RKO (cell line): ENCODE results near the gene PARK7.
"Not testable (repeated sequence)": the region's sequence is repeated elsewhere in the genome, so short reads cannot be mapped to it uniquely, and the experiment has no call there.

ENCODE experiments used
- DNase-seq: peaks from one replicate; pipeline ENCODE4 v3.0.0-alpha.2; 2016; ENCODE audit warnings: low spot score

PARK7 gene

GRCh38 chr1:7943251-7943650 lies 18.3 kb upstream of the PARK7 start:
- no peak for DNase-seq

- peak; percentile 83 for DNase-seq
Observed at GRCh38 chr1:7948960-7949359, 12.6 kb upstream of the PARK7 start.

GRCh38 chr1:7952791-7953190 lies 8.7 kb upstream of the PARK7 start:
- not testable (repeated sequence) for DNase-seq

GRCh38 chr1:7953850-7954609 lies 7.5 kb upstream of the PARK7 start:
- peak; percentile 95 for DNase-seq

DNA sequence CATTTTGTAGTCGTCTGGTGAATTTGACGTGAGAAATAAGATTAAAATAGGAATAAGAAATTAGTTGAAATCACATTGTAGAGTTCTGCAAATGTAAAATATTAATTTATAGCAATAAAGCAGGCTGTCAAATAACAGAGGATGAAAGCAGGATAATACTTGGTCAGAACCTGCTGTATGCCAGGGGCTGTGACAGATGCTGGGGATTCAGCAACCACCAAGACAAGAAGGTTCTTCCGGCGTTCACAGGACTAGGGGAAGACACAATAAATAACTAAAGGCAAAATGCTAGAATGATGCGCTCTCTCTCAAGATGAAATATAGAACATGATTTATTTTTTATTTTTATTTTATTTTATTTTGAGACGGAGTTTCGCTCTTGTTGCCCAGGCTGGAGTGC lies 6.8 kb upstream of the PARK7 start:
- no peak for DNase-seq

- peak; percentile 65 for DNase-seq
Observed at GRCh38 chr1:7956218-7957032, 5.1 kb upstream of the PARK7 start.

- DNase-seq, result no peak
Observed at GRCh38 chr1:7960165-7960564, 1.3 kb upstream of the PARK7 start.

GRCh38 chr1:7960867-7961215 lies 670 bp upstream of the PARK7 start:
- DNase-seq, result no peak

GRCh38 chr1:7962014-7962335 lies 464 bp downstream of the PARK7 start:
- no peak for DNase-seq

DNA sequence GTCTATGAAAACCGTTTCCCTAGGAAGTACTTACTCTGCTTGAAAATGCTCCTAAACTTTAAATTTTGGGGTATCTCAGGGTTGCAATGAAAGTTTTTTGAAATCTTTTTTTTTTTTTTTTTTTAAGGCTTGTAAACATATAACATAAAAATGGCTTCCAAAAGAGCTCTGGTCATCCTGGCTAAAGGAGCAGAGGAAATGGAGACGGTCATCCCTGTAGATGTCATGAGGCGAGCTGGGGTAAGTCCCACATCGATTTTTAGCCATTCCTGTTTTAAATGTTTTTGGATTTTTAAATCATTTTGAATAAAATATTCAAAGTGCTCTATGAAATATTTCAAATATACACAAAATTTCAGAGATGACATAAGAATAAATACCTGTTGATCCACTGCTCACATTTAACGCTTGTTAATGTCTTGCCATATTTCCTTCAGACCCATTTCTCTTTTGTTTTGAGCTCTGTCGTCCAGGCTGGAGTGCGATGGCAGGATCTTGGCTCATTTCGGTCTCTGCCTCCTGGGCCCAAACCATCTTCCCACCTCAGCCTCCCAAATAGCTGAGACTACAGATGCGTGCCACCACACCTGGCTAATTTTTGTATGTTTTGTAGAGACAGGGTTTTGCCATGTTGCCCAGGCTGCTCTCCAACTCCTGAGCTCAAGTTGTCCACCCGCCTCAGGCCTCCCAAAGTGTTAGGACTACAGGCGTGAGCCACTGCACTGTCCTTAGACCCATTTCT lies 1.3 kb downstream of the PARK7 start:
- peak; percentile 57 for DNase-seq

DNA sequence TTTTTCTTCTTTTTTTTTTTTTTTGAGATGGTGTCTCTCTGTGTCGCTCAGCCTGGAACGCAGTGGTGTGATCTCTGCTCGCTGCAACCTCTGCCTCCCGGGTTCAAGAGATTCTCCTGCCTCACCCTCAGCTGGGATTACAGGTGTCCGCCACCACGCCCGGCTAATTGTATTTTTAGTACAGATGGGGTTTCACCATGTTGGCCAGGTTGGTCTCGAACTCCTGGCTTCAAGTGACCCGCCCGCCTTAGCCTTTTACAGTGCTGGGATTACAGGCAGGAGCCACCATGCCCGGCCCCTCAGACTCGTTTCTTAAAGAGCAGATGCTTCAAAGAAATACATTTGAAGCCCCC lies 1.8 kb downstream of the PARK7 start:
- DNase-seq, result not testable (repeated sequence)

DNA sequence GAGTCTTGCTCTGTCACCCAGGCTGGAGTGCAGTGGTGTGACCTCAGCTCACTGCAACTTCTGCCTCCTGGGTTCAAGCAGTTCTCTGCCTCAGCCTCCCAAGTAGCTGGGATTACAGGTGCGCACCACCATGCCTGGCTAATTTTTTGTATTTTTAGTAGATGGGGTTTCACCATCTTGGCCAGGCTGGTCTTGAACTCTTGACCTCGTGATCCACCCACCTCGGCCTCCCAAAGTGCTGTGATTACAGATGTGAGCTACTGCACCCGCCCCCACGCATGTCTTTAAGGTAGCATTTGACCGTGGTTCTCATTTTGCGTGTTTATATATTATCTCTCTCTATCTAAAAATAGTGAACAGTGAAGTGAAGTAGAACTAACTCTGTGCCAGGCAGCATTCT lies 2.3 kb downstream of the PARK7 start:
- DNase-seq, result not testable (repeated sequence)

- DNase-seq, result no peak
Observed at GRCh38 chr1:7964476-7964875, 3.0 kb downstream of the PARK7 start.

DNA sequence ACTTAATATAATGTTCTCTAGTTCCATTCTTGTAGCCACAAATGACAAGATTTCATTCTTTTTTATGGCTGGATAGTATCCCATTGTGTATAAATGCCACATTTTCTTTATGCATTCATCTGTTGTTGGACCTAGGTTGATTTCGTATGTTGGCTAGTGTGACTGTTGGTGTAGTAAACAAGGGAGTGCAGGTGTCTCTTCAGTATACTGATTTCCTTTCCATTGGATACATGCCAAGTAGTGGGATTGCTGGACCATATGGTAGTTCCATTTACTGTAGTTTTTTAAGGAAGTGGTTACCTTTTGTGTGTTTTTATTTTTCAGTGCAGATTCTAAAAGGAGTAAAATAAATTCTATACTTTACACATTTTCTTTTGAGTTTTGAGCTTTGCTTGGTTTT lies 5.7 kb downstream of the PARK7 start:
- no peak for DNase-seq

DNA sequence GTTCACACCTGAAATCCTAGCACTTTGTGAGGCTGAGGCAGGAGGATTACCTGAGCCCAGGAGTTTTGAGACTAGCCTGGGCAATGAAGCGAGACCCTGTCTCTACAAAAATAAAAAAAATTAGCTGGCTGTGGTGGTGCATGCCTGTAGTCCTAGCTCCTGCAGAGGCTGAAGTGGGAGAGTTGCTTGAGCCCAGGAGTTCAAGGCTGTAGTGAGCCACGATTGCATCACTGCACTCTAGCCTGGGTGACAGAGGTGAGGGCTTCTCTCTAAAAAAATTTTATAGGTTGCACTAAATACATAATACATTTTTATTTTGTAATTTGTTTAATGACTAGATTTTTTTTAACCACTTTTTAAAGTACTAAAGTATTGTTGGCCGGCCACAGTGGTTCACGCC lies 6.1 kb downstream of the PARK7 start:
- DNase-seq, result no peak

DNA sequence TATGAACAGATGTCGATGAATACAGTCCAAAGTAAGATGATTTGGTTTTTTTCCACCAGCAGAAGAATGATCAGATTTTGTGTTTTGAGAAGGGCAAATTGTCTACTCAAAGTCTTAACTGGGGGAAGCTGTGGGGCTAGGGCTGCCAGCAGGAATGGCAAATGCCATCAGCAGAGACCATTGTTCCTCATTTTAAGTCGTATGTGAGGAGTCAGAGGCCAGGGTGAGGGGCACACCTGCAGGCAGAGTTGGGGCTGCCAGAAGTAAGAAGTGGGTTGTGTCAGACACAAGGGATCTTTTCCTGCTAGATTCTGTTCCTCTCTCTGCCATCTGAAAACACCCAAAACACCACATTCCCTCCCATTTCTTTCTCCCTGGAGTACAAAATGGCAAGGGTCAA lies 8.7 kb downstream of the PARK7 start:
- DNase-seq, result no peak

DNA sequence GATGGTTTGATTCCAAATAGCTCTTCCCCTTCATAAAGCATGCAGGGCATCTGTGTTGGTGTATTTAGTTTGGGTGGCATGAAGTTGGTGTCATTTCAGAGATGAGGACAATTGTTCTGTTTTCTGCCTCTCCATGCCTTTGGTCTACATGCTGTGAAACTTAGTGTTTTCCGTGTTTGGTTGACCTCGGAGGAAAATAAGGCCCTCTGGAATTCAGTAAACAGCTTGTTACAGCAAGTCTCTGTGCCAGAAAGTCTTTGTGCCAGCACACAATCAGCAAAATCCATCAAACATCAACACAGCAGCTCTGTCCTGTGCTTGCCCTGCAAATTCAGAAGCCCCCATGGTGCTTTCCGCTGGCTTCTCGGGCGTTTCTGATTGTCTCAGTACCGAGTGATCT lies 9.5 kb downstream of the PARK7 start:
- DNase-seq, result no peak

DNA sequence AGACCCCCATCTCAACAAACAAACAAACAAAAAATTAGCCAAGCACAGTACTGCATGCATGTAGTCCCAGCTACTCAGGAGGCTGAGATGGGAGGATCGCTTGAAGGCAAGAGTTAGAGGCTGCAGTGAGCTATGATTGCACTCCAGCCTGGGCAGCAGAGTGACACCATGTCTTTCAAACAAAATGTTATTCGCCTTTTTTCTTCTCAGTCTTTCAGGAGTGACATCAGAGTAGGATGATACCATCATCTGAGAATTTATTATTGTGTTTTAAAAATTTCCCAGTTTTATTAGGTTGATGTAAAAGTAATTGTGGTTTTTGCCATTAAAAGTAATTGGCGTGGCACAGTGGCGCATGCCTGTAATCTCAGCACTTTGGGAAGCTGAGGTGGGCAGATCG lies 10.8 kb downstream of the PARK7 start:
- no peak for DNase-seq

DNA sequence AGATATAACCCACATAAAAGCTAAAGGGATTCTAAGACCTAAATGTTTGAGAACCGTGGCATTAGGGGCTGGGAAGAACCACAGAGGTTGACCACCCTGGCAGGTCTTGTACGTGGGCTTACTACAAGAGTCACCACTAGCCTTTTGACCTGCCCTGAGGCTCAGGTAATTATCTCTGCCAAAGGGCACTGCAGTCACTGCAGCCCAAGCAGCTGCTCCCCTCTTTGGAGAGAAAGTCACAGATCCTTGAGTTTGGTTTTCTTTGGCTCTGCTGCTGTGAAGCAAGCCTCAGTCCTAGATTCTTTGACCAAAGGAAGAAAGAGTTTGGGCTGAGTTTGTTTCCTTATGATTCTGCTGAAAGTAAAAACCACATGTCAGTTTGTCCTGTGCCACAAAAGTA lies 11.6 kb downstream of the PARK7 start:
- no peak for DNase-seq

GRCh38 chr1:7975212-7975865 lies 13.8 kb downstream of the PARK7 start:
- peak; percentile 84 for DNase-seq

- DNase-seq, result no peak
Observed at GRCh38 chr1:7980984-7981383, 19.5 kb downstream of the PARK7 start.

DNA sequence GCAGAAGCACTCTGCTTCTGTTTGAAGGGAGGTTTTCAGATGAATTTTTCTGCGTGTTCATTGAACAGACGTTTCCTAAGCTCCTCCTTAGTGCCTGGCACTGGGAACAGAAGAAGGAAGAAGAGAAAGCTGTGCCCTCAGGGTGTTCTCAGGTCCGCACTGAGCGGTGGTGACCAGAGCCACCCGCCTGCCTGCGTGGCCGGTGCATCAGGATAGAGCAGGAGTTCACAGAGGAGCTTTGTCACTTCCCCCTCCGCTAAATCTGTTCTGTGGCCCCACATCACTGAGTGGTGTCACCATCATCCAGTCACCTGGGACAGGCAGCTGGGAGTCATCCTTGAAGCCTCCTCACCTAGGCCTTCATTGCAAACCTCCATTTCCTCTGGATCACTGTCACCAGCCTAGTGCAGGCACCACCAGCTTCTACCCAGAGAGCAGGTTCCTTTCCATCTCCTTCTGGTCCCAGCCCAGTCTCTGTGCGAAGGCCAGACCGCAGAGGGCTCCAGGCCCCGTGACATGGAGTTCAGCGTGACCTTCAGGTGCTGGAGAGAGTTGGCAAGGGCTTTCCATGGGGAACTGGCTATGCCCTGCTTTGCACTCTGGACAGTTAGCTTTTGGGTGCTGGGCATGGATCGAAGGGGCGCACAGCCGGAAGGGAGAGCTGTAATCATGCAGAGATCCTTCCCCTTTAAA lies 21.7 kb downstream of the PARK7 start:
- no peak for DNase-seq
